Caco-2 (cell line): Measurements from ENCODE around the gene ING4. TPM values are rescaled to one million over a fixed set of nuclear protein-coding genes. Genes with fewer than 3 reads are reported as not detected.

Source experiments
- BruUV-seq: library from RNA; stranded (reverse); fragments of 400-500 nt; replicated peaks from 2 replicates; lab custom pipeline; 2021; lab: Mats Ljungman, UMichigan
- CTCF ChIA-PET: fragments of 300-600 bp; sonication (Branson Sonifier 250); formaldehyde crosslinking; loops from one replicate; lab custom pipeline; 2022; ENCODE audit warnings: antibody characterized with exemption; lab: Charles Lee
- POLR2A ChIA-PET: fragments of 300-600 bp; sonication (Branson Sonifier 250); formaldehyde crosslinking; loops from one replicate; lab custom pipeline; 2022; ENCODE audit warnings: antibody characterized with exemption; lab: Charles Lee
- DNase-seq, 2 experiments: peaks; one replicate each; pipeline versions ENCODE4 v3.0.0 to v3.0.0-alpha.2; 2020 to 2022
- H3K27me3 ChIP-seq: replicated peaks from 2 replicates; pipeline ENCODE4 v1.6.0; 2011; ENCODE audit warnings: low read length; ENCODE audit not compliant: control insufficient read depth, insufficient read depth
- H3K36me3 ChIP-seq: 2 replicates; pipeline ENCODE4 v1.5.1; 2011; ENCODE audit warnings: low read length; ENCODE audit not compliant: control insufficient read depth, insufficient read depth
- H3K4me1 ChIP-seq: fragments of 250-450 bp; sonication (Bioruptor Pico); 2 replicates; pipeline ENCODE4 v1.5.1; 2020; ENCODE audit warnings: mild to moderate bottlenecking
- H3K4me3 ChIP-seq: 2 replicates; pipeline ENCODE4 v1.5.1; 2011; ENCODE audit warnings: low read depth, mild to moderate bottlenecking, control low read depth, low read length
- H3K9me3 ChIP-seq: fragments of 250-450 bp; sonication (Bioruptor Pico); 2 replicates; pipeline ENCODE4 v1.5.1; 2020; ENCODE audit warnings: mild to moderate bottlenecking, moderate library complexity
- H3K27ac Mint-ChIP-seq: one replicate; pipeline ENCODE4 v1.8.0; 2022; ENCODE audit warnings: mixed read lengths; ENCODE audit not compliant: unreplicated experiment
- H3K27me3 Mint-ChIP-seq: one replicate; pipeline ENCODE4 v1.8.0; 2022; ENCODE audit warnings: mixed read lengths; ENCODE audit not compliant: insufficient read depth, unreplicated experiment
- H3K36me3 Mint-ChIP-seq: one replicate; pipeline ENCODE4 v1.8.0; 2022; ENCODE audit warnings: mild to moderate bottlenecking, mixed read lengths; ENCODE audit not compliant: insufficient read depth, unreplicated experiment
- H3K4me1 Mint-ChIP-seq: one replicate; pipeline ENCODE4 v1.8.0; 2022; ENCODE audit warnings: low read depth, mixed read lengths; ENCODE audit not compliant: unreplicated experiment
- H3K4me3 Mint-ChIP-seq: one replicate; pipeline ENCODE4 v1.8.0; 2022; ENCODE audit warnings: mild to moderate bottlenecking, moderate library complexity, mixed read lengths; ENCODE audit not compliant: unreplicated experiment
- H3K9me3 Mint-ChIP-seq: one replicate; pipeline ENCODE4 v1.8.0; 2022; ENCODE audit warnings: mixed read lengths; ENCODE audit not compliant: unreplicated experiment
- CTCF ChIP-seq, 2 experiments: fragments of 200-600 bp in 1 of 2; IDR thresholded peaks; 1 replicate in 1 of 2; 2 replicates in 1 of 2; pipeline versions ENCODE4 v1.5.1 to v1.8.0; 2011 to 2022; ENCODE audit warnings: antibody characterized with exemption in 1 of 2, control low read depth in 1 of 2, inconsistent platforms in 1 of 2, low read depth in 1 of 2, low read length in 1 of 2, mild to moderate bottlenecking in 1 of 2, moderate library complexity in 1 of 2; ENCODE audit not compliant: insufficient read depth in 1 of 2, severe bottlenecking in 1 of 2, unreplicated experiment in 1 of 2
- intact Hi-C: fragments of 100-400 bp; cut with micrococcal nuclease; formaldehyde crosslinking; loops from one replicate; pipeline ENCODE4 v1.10.0; 2022; ENCODE audit not compliant: unreplicated experiment
- total RNA-seq: library from RNA; stranded (reverse); gene quantifications from 2 replicates; pipeline ENCODE4 v1.2.3, GENCODE V29; 2022

ING4 gene
- total RNA-seq, 1 experiment from 2014 or later = 32.8 TPM

GRCh38 chr12:6635375-6635855, 27.5 kb downstream of the ING4 start:
- no peak for TF ChIP-seq CTCF (IDR thresholded peaks at IDR 0.05; ENCODE audit: insufficient read depth in 1 of 2, low read depth in 1 of 2, low read length in 1 of 2, severe bottlenecking in 1 of 2, unreplicated experiment in 1 of 2)
- no peaks in the 10 kb centered on the region for H3K36me3 ChIP-seq
- ChIA-PET POLR2A (interaction anchor here (1.2 kb wide), 1 partner anchor 53 kb away, joined by 3 read pairs; no protein-coding TSS in a partner anchor), CTCF (interaction anchor here (1.0 kb wide), 1 partner anchor 54 kb away, joined by 3 read pairs; the partner anchor contains the start of gene ZNF384)
- H3K36me3 Mint-ChIP-seq = no peaks in the 10 kb centered on the region
- no peak overlapping the region for H3K27ac Mint-ChIP-seq
- H3K4me3 Mint-ChIP-seq = no peak overlapping the region
- no peaks in the 10 kb centered on the region for H3K9me3 ChIP-seq
- intact Hi-C loops = no loop called here
- peaks cover 12% of the 10 kb centered on the region for H3K4me1 Mint-ChIP-seq
- no peak for DNase-seq
- H3K27me3 ChIP-seq = no peaks in the 10 kb centered on the region
- H3K4me1 ChIP-seq = peaks cover 10% of the 10 kb centered on the region
- H3K9me3 Mint-ChIP-seq = no peaks in the 10 kb centered on the region
- no TSS peak for BruUV-seq
- H3K27me3 Mint-ChIP-seq = no peaks in the 10 kb centered on the region
- H3K4me3 ChIP-seq = no peak overlapping the region

GRCh38 chr12:6632026-6632983, 30.6 kb downstream of the ING4 start:
- H3K4me1 Mint-ChIP-seq = peaks cover 12% of the 10 kb centered on the region
- BruUV-seq = no TSS peak
- Histone ChIP-seq H3K4me3 (no peak overlapping the region), H3K4me1 (peaks cover 10% of the 10 kb centered on the region), H3K9me3 (no peaks in the 10 kb centered on the region), H3K27me3 (no peaks in the 10 kb centered on the region), H3K36me3 (no peaks in the 10 kb centered on the region)
- H3K36me3 Mint-ChIP-seq = no peaks in the 10 kb centered on the region
- CTCF ChIA-PET = no interaction called here
- H3K27me3 Mint-ChIP-seq = peaks cover 2% of the 10 kb centered on the region
- H3K9me3 Mint-ChIP-seq = no peaks in the 10 kb centered on the region
- no peak overlapping the region for H3K4me3 Mint-ChIP-seq
- intact Hi-C loops = loop anchor here (2.0 kb wide), 1 partner anchor 14 kb away; the partner anchor contains the start of gene ACRBP
- no peak for TF ChIP-seq CTCF (IDR thresholded peaks at IDR 0.05; ENCODE audit: insufficient read depth in 1 of 2, low read depth in 1 of 2, low read length in 1 of 2, severe bottlenecking in 1 of 2, unreplicated experiment in 1 of 2)
- POLR2A ChIA-PET = interaction anchor here (0.6 kb wide), 1 partner anchor 26 kb away, joined by 3 read pairs; no protein-coding TSS in a partner anchor
- DNase-seq = no peak
- H3K27ac Mint-ChIP-seq = no peak overlapping the region

- H3K27me3 ChIP-seq = no peaks in the 10 kb centered on the region
- Mint-ChIP-seq H3K4me3 (no peak overlapping the region), H3K27me3 (peaks cover 2% of the 10 kb centered on the region), H3K9me3 (no peaks in the 10 kb centered on the region), H3K36me3 (no peaks in the 10 kb centered on the region), H3K4me1 (peaks cover 12% of the 10 kb centered on the region), H3K27ac (no peak overlapping the region)
- CTCF ChIA-PET = no interaction called here
- BruUV-seq = no TSS peak
- H3K9me3 ChIP-seq = no peaks in the 10 kb centered on the region
- TF ChIP-seq CTCF (IDR thresholded peaks at IDR 0.05; ENCODE audit: insufficient read depth in 1 of 2, low read depth in 1 of 2, low read length in 1 of 2, severe bottlenecking in 1 of 2, unreplicated experiment in 1 of 2) = no peak
- H3K4me1 ChIP-seq = peaks cover 10% of the 10 kb centered on the region
- POLR2A ChIA-PET = no interaction called here
- intact Hi-C loops = no loop called here
- no peaks in the 10 kb centered on the region for H3K36me3 ChIP-seq
- DNase-seq = no peak
- no peak overlapping the region for H3K4me3 ChIP-seq
Measured at GRCh38 chr12:6631549-6631961, 31.4 kb downstream of the ING4 start.
